GM20431 (cell line): Measurements from ENCODE around the gene VPS16.

Experiments used
- in situ Hi-C: fragments of 300-500 bp; cut with MseI, MboI; formaldehyde crosslinking; loops from one replicate; pipeline ENCODE4 v1.15.0; 2020; ENCODE audit warnings: low sequenced_read_pairs; ENCODE audit not compliant: unreplicated experiment

The VPS16 gene

DNA sequence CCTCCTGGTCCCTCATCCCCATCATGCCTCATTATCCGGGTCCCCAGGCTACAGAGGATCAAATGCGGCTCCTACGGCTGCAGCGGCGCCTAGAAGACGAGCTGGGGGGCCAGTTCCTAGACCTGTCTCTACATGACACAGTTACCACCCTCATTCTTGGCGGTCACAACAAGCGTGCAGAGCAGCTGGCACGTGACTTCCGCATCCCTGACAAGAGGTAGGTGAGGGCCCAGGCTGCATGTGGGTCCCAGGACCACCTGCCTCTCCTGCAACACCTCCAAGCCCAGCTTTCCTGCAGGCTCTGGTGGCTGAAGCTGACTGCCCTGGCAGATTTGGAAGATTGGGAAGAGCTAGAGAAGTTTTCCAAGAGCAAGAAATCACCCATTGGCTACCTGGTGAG is 24.6 kb downstream of the VPS16 start:
- in situ Hi-C loops = no loop called here

DNA sequence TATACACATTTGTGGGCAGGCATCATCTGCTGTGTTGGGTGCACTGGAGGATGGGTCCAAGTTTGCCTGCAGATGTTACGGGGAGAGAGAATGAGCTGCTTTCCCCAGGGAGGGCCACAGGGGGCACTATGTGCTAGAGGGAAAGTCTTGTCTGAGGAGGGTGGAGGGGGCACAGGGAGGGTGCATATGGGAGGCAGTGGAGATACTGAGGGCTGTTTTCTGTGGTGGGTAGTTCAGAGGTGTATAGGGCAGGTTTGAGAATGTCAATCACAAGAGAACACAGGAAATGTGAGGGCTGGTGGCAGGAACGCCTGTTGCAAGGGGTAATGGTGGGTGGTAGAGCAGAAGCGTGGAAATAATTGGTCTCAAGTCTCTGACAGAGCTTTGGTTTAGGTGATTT is 25.1 kb downstream of the VPS16 start:
- in situ Hi-C loops = no loop called here

DNA sequence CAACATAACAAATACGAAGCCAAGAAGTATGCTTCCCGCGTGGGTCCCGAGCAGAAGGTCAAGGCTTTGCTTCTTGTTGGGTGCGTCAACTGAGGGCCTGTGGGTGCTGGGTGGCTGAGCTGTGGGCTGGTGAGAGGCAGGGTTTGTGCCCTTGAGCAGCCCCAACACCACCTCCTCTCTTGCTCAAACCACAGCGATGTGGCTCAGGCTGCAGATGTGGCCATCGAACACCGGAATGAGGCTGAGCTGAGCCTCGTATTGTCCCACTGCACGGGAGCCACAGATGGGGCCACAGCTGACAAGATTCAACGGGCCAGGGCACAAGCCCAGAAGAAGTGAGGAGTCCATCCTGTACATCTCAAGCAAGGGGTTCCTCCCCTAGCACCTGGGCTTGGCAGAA is 25.7 kb downstream of the VPS16 start:
- in situ Hi-C loops = no loop called here

DNA sequence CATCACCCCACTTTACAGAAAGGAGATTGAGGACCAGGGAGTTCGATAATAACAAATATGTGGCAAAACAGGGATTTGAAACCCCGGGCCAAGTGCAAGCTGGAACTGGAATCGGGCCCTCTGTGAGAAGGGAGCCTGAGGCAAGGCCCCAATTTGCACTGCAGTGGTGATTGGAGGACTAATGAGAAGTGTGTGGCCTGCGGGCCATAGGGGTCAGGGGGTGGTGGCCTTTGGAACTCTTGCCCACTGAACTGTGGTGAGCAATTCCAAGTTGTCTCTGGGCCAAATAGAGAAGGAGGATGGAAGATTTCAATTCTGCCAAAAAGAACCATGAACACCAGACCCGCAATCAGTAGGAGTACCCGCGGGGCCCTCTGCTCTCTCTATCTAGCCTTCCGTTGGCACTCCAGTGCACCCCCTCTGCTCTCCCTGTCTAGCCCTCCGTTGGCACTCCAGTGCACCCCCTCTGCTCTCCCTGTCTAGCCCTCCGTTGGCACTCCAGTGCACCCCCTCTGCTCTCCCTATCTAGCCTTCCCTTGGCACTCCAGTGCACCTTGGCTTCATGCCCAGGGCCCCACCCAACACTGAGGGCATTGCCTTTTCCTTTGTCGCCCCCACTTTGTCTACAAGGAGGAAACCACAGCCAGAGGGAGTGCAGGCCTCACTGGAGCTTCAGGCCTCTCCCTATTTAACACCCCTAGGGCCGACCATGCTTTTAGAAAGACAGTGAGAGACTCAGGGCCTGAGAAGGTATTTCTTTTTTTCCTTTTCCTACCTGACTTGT is 26.7 kb downstream of the VPS16 start:
- in situ Hi-C loops = no loop called here

DNA sequence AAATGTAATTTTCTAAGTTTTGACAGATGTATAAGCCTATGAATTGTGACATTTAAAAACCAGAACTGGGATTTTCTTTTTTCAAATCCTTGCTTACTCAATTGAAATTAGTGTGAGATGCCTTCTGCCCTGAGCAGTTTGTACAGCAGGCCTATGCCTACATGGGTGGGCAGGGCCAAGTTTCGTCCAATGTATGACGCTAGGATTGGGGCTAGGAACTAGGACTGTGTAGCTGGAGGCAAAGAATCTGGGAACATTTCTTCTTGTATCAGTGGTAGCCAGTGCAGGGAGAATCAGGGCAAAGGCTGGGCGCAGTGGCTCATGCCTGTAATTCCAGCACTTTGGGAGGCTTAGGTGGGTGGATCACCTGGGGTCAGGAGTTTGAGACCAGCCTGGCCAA is 28.8 kb downstream of the VPS16 start:
- in situ Hi-C loops = no loop called here

DNA sequence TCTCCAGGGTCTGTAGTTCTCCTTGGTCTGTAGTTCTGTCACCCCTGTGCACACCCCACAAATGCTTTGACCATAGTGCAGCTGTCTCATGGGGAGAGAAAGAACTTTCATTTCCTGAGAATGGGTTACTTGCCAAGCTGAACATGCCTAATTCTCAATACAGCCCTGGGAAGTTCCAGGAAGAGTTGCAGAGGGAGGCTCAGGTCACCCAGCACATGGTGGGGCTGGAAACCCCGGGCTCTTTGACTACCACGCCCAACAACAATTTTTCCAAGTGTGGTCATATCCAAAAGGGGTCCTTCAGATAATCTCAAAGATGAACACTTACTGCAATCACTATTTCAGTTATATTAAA is 30.5 kb downstream of the VPS16 start:
- in situ Hi-C loops = no loop called here

DNA sequence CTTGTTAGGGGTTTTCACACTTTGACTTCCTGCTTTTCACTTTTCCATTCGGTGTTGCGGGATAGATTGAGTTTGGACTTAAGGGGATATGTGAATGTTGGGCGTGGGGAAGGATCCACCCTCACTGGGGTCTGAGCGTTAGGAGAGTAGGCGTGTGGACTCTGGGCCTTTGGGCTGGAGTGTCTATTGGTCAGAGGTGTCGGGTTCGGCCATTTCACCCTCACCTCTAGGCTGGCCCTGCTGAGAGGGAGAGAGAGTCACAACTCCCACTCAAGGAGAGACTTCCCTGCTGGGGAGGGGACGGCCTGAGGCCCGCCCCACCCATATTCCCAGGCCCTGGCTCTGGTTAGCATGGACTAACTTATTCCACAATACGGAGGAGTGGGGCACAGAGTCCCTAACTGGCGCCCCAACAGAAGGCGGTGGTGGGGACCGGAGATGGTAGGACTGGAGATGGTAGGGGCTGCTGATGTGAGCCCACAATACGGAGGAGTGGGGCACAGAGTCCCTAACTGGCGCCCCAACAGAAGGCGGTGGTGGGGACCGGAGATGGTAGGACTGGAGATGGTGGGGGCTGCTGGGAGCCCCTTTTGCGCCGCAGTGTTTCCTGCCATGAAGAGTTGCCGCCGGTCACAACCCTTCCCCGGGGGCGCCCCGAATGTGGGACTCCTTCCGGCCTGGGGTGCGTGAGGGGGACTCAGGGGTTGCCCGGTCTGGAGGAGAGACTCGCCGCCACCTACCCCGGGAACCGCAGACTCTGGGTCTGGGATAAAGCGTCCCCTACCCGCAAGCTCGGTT is 31.3 kb downstream of the VPS16 start:
- in situ Hi-C loops = no loop called here

DNA sequence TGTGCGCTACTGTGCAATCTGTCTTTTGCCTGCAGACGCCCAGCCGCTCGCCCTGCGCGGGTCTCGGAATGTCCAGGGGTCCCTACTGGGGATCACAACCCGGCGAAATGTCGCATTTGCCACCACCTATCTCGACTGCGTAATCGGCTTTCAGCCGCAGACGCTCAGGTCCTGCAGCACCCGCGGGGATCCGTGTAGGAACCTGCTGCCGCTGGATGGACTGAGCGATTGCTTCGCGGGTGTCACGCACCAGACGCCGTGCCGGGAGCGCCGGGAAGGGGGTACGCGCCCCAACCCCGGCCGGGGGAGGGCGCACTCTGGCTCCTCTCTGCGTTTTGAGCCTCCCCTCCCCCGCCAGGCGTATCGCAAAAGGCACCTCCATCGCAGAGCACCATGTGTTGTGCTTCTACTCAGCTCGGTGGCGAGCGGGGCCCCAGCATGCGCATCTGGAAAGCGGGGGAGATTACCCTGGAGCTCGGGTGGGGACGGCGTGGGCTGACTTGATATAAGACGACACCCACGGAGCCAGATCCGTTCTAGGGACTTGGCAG is 32.0 kb downstream of the VPS16 start:
- in situ Hi-C loops = no loop called here

DNA sequence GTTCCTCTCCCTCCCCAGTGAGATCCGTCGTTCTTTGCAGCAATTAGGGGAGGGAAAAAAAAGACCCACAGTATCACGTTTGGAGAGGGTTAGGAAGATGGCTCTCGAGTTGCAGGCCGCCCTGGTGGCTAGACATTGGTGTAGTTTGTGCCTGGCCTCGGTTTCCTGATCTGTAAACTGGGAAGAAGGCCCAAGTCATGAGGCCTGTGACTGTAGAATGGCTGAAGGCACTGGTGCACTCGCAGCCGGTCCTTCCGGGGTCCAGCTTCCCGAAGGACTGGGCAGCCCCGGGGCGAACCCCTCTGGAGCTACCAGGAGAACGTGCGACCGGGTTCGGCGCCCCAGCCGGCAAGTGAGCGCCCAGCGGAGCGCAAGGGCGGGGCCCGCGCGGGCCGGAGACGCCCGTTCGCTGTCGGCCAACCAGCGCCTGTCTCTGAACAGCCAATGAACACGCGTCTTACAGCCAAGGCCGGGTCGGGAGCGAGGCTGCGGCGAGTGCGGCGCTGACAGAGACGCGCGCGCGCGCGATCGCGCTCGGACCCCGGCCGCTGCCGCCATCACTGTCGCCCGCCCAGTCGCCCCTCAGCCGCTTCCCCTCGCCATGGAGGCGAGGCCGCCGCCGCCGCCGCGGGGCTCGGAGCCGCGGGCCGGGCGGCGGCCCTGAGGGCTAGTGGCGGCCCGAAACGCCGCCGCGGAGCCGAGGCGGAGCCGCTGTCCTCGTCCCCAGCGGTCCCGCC is 32.6 kb downstream of the VPS16 start, which contains the start of gene PTPRA:
PTPRA (plus strand) TSS at position 472 of the 737 bp plus-strand sequence. CDS start 90,797 bp downstream, outside the sequence.
- in situ Hi-C loops = no loop called here

DNA sequence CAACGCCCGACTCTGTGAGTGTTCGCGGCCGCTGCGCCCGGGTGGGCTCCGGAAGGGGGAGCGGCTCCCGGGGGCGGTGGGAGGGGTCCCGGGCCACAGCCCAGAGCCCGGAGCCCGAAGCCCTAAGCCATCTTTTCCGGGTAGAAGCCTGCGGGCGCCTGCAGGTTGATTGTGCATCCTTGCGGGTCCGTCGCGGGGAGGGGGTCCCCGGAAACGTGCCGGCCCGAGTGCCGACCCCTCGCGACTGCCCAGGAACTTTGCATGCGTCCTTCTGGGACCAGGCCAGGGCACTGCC is 33.1 kb downstream of the VPS16 start:
- in situ Hi-C loops = no loop called here

DNA sequence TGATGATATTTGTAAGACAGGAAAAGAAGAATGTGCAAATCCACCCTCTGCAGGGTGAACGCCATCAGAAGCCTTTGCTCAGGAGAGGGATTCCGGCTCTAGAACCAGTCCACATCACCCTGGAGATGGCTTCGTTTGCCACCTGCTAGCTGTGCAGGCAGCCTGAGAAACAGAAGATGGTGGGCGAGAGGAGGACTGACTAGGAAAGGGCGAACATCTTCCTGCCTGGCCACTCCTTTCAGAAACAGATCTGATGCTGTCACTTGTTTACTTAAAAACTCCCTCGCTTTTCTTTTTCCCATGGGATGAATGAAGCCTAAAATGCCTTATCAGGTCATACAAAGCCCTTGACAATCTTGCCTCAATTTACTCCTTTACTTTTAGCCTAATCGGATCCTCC is 33.9 kb downstream of the VPS16 start:
- in situ Hi-C loops = no loop called here

DNA sequence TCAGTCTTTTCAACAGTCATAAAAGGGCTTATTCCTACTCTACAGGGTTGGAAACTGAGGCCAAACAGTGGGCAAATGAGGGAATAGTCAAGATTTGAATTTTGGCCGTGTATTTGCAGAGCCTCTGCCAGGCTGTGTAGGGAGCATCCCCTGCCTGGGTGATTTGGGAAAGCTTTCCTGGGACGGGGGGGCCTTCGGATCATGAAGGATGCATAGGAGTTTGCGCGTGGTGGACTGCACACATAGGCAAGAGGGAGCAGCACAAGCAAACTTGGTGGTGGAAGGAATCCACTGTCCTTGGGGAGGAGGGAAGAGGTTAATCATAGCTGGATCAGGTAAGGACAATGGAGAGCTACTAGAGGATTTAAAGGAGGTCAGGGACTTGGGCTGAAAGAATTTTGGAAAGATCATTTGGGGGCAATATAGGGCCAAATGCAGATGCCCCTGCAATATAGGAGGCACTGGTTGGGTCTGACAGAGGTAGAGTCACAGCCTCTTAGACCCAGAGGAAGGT is 35.2 kb downstream of the VPS16 start:
- in situ Hi-C loops = no loop called here

DNA sequence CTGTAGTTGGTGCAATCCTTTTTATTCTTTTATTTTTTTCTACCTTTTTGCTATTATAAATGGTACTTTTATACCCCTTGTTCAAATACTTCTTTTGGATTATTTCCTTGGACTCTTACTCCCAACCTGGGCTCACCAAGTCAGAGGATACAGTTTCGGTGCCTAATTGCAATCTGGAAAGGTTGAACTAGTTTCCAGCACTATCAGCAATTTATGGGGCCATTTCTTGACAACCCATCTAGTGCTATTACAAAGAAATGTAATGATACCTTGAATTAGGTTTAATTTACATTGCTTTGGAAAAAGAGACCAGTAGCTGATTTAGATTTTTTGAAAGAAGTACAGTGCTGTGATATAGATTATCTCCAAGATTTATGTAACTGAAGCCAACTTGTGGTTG is 38.0 kb downstream of the VPS16 start:
- in situ Hi-C loops = no loop called here

DNA sequence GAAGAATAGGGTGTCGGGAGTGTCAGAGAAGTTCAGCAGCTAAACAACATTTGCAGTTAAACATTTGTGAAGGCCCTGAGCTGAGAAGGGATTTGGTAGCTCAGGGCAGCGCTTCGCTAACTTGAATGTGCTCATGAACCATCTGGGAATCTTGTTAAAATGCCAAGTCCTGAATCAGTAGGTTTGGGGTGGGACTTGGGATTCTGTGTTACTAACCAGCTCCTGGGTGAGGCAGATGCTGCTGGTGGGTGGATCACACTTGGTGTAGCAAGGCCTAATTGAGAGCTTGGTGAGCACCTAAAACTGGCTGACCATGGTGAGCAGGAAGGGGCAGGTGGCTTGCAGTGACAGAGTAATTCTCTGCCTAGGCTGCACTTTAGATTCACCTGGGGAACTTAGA is 38.6 kb downstream of the VPS16 start:
- in situ Hi-C loops = no loop called here

DNA sequence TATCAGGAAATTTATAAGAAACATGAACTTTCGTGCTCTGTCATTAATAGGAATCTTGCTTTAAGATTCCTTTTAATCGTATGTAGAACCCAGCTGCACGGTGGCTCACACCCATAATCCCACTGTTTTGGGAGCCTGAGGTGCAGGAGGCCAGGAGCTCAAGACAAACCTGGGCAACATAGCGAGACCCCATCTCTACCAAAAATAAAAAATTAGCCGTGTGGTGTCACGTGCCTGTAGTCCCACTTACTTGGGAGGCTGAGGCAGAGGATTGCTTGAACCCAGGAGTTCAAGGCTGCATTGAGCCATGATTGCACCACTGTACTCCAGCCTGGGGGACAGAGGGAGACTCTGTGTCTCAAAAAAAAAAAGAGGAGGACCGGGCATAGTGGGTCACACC is 40.1 kb downstream of the VPS16 start:
- in situ Hi-C loops = no loop called here

DNA sequence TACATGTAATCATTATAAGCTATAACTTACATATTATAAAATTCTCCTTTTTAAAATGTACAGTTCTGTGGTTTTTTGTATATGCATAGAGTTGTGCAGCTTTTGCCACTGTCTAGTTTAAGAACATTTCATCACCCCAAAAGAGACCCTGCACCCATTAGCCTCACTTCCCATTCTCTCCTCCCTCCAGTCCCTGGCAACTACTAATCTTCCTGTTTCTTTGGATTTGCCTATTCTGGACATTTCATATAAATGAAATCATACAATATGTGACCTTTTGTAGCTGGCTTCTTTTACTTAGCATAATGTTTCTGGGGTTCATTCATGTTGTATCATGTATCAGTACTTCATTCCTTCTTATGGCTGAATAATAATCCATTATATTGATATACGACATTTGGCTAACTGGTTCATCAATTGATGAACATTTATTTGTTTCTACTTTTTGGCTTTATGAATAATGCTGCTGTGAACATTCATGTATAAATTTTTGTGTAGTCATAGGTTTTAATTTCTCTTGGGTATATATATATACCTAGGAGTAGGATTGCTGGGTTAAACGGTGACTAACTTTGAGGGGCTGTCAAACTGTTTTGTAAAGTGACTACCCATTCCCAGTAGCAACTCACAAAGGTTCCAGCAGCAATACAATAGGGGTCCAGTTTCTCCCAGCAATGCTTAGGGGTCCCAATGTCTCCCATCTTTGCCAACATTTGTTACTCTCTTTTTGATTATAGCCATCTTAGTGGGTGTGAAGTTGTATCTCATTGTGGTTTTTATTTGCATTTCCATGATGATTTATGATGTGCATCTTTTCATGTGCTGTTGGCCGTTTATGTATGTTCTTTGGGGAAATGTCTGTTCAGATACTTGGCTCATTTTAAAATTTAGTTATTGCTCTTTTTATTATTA is 43.4 kb downstream of the VPS16 start:
- in situ Hi-C loops = no loop called here

DNA sequence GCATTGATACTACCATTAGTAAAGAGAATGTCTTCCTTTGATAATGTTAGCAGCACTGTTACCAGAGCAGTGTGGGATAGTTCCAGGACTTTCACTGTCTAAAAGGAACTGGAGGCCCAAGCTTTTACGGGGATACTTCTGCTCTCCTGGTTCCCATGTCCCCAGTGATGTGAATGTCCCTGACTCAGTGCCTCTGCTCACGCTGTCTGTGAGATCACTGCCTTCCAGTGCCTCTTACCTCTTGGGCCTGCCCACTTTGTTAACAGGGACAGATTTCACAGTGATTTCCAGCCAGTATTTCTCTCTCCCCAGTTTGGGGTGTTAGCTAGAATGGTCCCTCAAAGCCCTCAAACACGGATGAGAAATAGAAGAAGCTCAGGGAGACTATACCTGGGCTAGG is 47.2 kb downstream of the VPS16 start:
- in situ Hi-C loops = no loop called here

DNA sequence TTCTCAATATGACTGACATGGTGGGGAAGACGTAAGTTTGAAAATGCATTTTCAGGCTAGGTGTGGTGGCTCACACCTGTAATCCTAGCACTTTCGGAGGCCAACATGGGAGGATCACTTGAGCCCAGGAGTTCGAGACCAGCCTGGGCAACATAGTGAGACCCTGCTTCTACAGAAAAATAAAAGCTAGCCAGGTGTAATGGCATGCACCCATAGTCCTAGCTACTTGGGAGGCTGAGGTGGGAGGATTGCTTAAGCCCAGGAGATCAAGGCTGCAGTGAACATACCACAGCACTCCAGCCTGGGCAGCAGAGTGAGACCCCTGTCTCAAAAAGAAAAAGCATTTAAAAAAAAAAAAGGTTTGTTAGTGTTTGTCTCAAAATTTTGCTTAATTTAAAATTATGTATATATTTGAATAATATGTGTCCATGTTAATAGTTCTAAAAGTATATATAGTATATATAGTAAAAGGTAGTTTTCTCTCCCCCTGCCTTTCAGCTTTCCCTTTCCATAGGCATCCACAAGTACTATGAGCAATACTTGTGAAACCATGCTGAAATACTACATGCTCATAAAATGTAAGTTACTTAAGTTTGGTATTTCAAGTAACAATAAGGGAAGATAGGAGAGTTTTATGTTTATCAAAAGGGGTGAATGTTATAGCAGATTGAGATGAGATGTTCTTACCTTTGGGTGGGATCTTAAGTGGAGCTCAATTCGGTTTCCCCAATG is 47.8 kb downstream of the VPS16 start:
- in situ Hi-C loops = no loop called here

DNA sequence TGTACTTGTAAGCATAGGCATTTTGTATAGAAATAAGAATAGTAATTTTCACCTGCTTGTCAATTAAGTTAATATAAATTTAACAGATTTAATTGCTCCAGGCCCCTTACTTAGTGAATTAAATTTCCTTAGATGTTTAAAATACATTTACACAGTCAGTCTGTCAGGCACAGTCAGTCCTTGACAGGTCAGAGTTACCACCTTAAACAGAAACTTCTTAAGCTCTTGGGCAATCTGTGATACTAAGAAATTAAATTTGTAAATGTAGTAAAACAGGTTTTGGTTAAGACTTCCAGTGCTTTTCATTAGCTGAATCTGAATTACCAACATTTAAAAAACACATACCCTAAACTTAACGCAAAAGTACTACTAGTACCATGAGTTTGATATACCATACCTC is 48.7 kb downstream of the VPS16 start:
- in situ Hi-C loops = no loop called here
